ENCODE measurements around the gene SNRNP35.

- TF ChIP-seq CTCF (IDR thresholded peaks at IDR 0.05; ENCODE audit: insufficient read depth, low read depth, low read length) (no peak), EZH2 (IDR thresholded peaks at IDR 0.05; ENCODE audit: insufficient read depth, low read length) (no peak)
These were observed 29.5 kb downstream of the SNRNP35 start for GRCh38 chr12:123487428-123487827.

All from astrocyte (in vitro differentiated cells and primary cell).